Upper lobe of right lung (tissue), 1 donor: ENCODE data around the gene CCDC14. TPM values are rescaled to one million over a fixed set of nuclear protein-coding genes. Genes with fewer than 3 reads are reported as not detected.

Experiments used
- ATAC-seq: fragments of 200-7000 bp; cut with Tn5 transposase; one replicate; pipeline ENCODE4 v1.9.1; 2020; ENCODE audit warnings: mild to moderate bottlenecking, moderate library complexity
- DNase-seq: peaks from one replicate; pipeline ENCODE4 v3.0.0-alpha.2; 2020
- H3K27ac ChIP-seq: fragments of 200-600 bp; one replicate; pipeline ENCODE4 v1.8.0; 2022
- H3K27me3 ChIP-seq: fragments of 200-600 bp; one replicate; pipeline ENCODE4 v1.8.0; 2022; ENCODE audit warnings: mild to moderate bottlenecking
- H3K36me3 ChIP-seq: fragments of 200-600 bp; one replicate; pipeline ENCODE4 v1.8.0; 2022
- H3K4me1 ChIP-seq: fragments of 200-600 bp; one replicate; pipeline ENCODE4 v1.8.0; 2022
- H3K4me3 ChIP-seq: fragments of 200-600 bp; one replicate; pipeline ENCODE4 v1.8.0; 2022; ENCODE audit warnings: mild to moderate bottlenecking
- H3K9me3 ChIP-seq: fragments of 200-600 bp; one replicate; pipeline ENCODE4 v1.8.0; 2022
- CTCF ChIP-seq: fragments of 200-600 bp; IDR thresholded peaks from one replicate; pipeline ENCODE4 v1.8.0; 2022; ENCODE audit warnings: antibody characterized with exemption
- intact Hi-C: fragments of 100-400 bp; cut with DNase I; formaldehyde crosslinking; loops from one replicate; pipeline ENCODE4 v1.11.0; 2022
- total RNA-seq: library from RNA; stranded (reverse); fragmentation: NEBNext Ultra II Directional; extraction: Animal tissue kit (Norgen Biotek cat#: 25700); gene quantifications from one replicate; pipeline ENCODE4 v1.2.1, GENCODE V29; 2021
- donor health status: DM: no; HTN: yes; CAD: no; lungs with severe emphysema.

CCDC14 gene
- total RNA-seq, 1 donor from 2014 or later, result 38.6 TPM

- no peak overlapping the region for H3K4me3 ChIP-seq
- DNase-seq (no peak), ATAC-seq (no peak)
- intact Hi-C loops, result no loop called here
- H3K4me1 ChIP-seq, result no peaks in the 10 kb centered on the region
- H3K36me3 ChIP-seq, result no peaks in the 10 kb centered on the region
- no peaks in the 10 kb centered on the region for H3K9me3 ChIP-seq
- no peak overlapping the region for H3K27ac ChIP-seq
- no peaks in the 10 kb centered on the region for H3K27me3 ChIP-seq
- no peak for TF ChIP-seq CTCF
These were observed 40.2 kb downstream of the CCDC14 start for GRCh38 chr3:123920868-123921267.

GRCh38 chr3:123920383-123920782, 40.6 kb downstream of the CCDC14 start:
- no peaks in the 10 kb centered on the region for H3K36me3 ChIP-seq
- no peak for ATAC-seq

GRCh38 chr3:123919353-123919752, 41.7 kb downstream of the CCDC14 start:
- Histone ChIP-seq H3K27ac (no peak overlapping the region), H3K27me3 (no peaks in the 10 kb centered on the region), H3K4me1 (no peaks in the 10 kb centered on the region), H3K4me3 (no peak overlapping the region), H3K9me3 (no peaks in the 10 kb centered on the region), H3K36me3 (peaks cover 5% of the 10 kb centered on the region)
- intact Hi-C loops, result no loop called here
- no peak for TF ChIP-seq CTCF
- ATAC-seq (no peak), DNase-seq (no peak)

More at GRCh38 chr3:123920383-123920782, 40.6 kb downstream of the CCDC14 start:
- Histone ChIP-seq H3K27me3 (no peaks in the 10 kb centered on the region), H3K4me3 (no peak overlapping the region), H3K27ac (no peak overlapping the region), H3K4me1 (no peaks in the 10 kb centered on the region), H3K9me3 (no peaks in the 10 kb centered on the region)
- no peak for TF ChIP-seq CTCF
- intact Hi-C loops, result no loop called here
- no peak for DNase-seq

GRCh38 chr3:123914829-123915228, 46.2 kb downstream of the CCDC14 start:
- ATAC-seq (no peak), DNase-seq (no peak)
- Histone ChIP-seq H3K4me1 (no peaks in the 10 kb centered on the region), H3K27me3 (no peaks in the 10 kb centered on the region), H3K9me3 (no peaks in the 10 kb centered on the region), H3K27ac (no peak overlapping the region), H3K4me3 (no peak overlapping the region), H3K36me3 (peaks cover 5% of the 10 kb centered on the region)
- intact Hi-C loops, result no loop called here
- no peak for TF ChIP-seq CTCF

GRCh38 chr3:123909785-123910184, 51.2 kb downstream of the CCDC14 start:
- H3K27me3 ChIP-seq, result no peaks in the 10 kb centered on the region
- no peaks in the 10 kb centered on the region for H3K4me1 ChIP-seq
- H3K4me3 ChIP-seq, result no peak overlapping the region
- no peak for DNase-seq
- intact Hi-C loops, result no loop called here
- no peak overlapping the region for H3K27ac ChIP-seq
- H3K36me3 ChIP-seq, result peaks cover under 1% of the 10 kb centered on the region
- no peak for TF ChIP-seq CTCF
- no peaks in the 10 kb centered on the region for H3K9me3 ChIP-seq
- no peak for ATAC-seq

- DNase-seq (no peak), ATAC-seq (no peak)
- intact Hi-C loops, result no loop called here
- Histone ChIP-seq H3K9me3 (no peaks in the 10 kb centered on the region), H3K27me3 (no peaks in the 10 kb centered on the region), H3K36me3 (no peaks in the 10 kb centered on the region), H3K27ac (no peak overlapping the region), H3K4me3 (no peak overlapping the region), H3K4me1 (no peaks in the 10 kb centered on the region)
- no peak for TF ChIP-seq CTCF
These were observed 53.3 kb downstream of the CCDC14 start for GRCh38 chr3:123907720-123908119.
